GM18870 (cell line): ENCODE results near the gene ZMIZ1.

ENCODE experiments used
- ATAC-seq: cut with Tn5 transposase; IDR thresholded peaks from one replicate; pipeline ENCODE4 v1.9.1; 2021; ENCODE audit warnings: moderate library complexity; ENCODE audit not compliant: unreplicated experiment

The ZMIZ1 gene

GRCh38 chr10:79148452-79149344 lies 79.9 kb downstream of the ZMIZ1 start:
- ATAC-seq, result no peak

GRCh38 chr10:79149345-79149661 lies 80.5 kb downstream of the ZMIZ1 start:
- no peak for ATAC-seq

GRCh38 chr10:79149662-79150443 lies 81.1 kb downstream of the ZMIZ1 start:
- ATAC-seq, result no peak

- ATAC-seq, result no peak
These were observed 81.6 kb downstream of the ZMIZ1 start for GRCh38 chr10:79150444-79150754.

- ATAC-seq, result no peak
These were observed 83.7 kb downstream of the ZMIZ1 start for GRCh38 chr10:79152423-79152817.

- no peak for ATAC-seq
These were observed 85.0 kb downstream of the ZMIZ1 start for GRCh38 chr10:79153745-79154144.

- no peak for ATAC-seq
These were observed 86.7 kb downstream of the ZMIZ1 start for GRCh38 chr10:79155301-79156081.

- no peak for ATAC-seq
These were observed 87.8 kb downstream of the ZMIZ1 start for GRCh38 chr10:79156334-79157274.

- ATAC-seq, result no peak
These were observed 89.2 kb downstream of the ZMIZ1 start for GRCh38 chr10:79158004-79158340.

- ATAC-seq, result no peak
These were observed 89.8 kb downstream of the ZMIZ1 start for GRCh38 chr10:79158402-79159097.

- no peak for ATAC-seq
These were observed 90.4 kb downstream of the ZMIZ1 start for GRCh38 chr10:79159141-79159651.

GRCh38 chr10:79159785-79160184 lies 91.0 kb downstream of the ZMIZ1 start:
- ATAC-seq, result no peak

- no peak for ATAC-seq
These were observed 91.4 kb downstream of the ZMIZ1 start for GRCh38 chr10:79160191-79160590.

- no peak for ATAC-seq
These were observed 92.8 kb downstream of the ZMIZ1 start for GRCh38 chr10:79161557-79161956.

- ATAC-seq, result no peak
These were observed 93.3 kb downstream of the ZMIZ1 start for GRCh38 chr10:79162022-79162421.

GRCh38 chr10:79162861-79163665 lies 94.3 kb downstream of the ZMIZ1 start:
- ATAC-seq, result no peak

- no peak for ATAC-seq
These were observed 94.9 kb downstream of the ZMIZ1 start for GRCh38 chr10:79163666-79163975.

- no peak for ATAC-seq
These were observed 95.3 kb downstream of the ZMIZ1 start for GRCh38 chr10:79164075-79164474.

- ATAC-seq, result no peak
These were observed 96.5 kb downstream of the ZMIZ1 start for GRCh38 chr10:79165070-79165778.
